ENCODE data around the gene DUSP22.

The DUSP22 gene

DNA sequence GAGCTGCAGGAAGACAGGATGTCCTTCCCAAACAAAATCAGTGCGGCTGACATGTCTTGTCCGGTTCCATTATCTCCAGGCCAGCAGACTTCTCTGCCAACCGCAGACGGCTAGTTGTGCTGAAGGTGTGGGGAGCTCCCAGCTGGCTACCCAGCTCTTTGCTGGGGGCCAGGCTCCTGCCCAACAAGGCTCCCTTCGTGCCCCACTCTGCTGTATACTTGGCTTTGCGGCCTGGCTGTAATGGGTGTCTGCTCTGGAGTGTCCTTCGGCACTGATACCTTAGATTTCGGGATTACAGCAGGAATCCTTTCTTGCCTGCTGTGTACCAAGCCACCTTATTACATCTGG, 50.5 kb downstream of the DUSP22 start:
- H3K23ac ChIP-seq (ENCODE audit: low read length in 2 of 2): no peak overlapping the region
- H3K4me1 ChIP-seq (ENCODE audit: control insufficient read depth, insufficient read depth, low read depth, low read length): peaks cover 5% of the 10 kb centered on the region
- no peak overlapping the region for H4K91ac ChIP-seq (ENCODE audit: low read length)
- H2BK12ac ChIP-seq (ENCODE audit: low read length in 2 of 2): no peak overlapping the region
- H3K9me3 ChIP-seq (ENCODE audit: control insufficient read depth, low read length): no peaks in the 10 kb centered on the region
- WGBS: 81% methylated on average over 8 of the region's 8 CpGs
- no peak overlapping the region for H3K4me2 ChIP-seq (ENCODE audit: low read length, poor library complexity, severe bottlenecking)
- no peak overlapping the region for H3K18ac ChIP-seq (ENCODE audit: low read depth in 1 of 2, low read length in 2 of 2)
- no peak overlapping the region for H2BK120ac ChIP-seq (ENCODE audit: low read depth, low read length)
- H3K36me3 ChIP-seq (ENCODE audit: control insufficient read depth in 1 of 2, insufficient read depth in 2 of 2, low read depth in 1 of 2, low read length in 2 of 2): peaks cover 0 to 14% of the 10 kb centered on the region in 2 experiments
- no peak overlapping the region for H2AFZ ChIP-seq (ENCODE audit: low read depth, low read length)
- no peak overlapping the region for H2AK5ac ChIP-seq (ENCODE audit: low read length, severe bottlenecking)
- H3K79me1 ChIP-seq (replicated peaks; ENCODE audit: low read length, poor library complexity, severe bottlenecking): peaks cover 5% of the 10 kb centered on the region
- H3K27ac ChIP-seq (ENCODE audit: low read length, poor library complexity, severe bottlenecking): no peak overlapping the region
- H4K8ac ChIP-seq (ENCODE audit: low read length): no peak overlapping the region
- H3K14ac ChIP-seq (ENCODE audit: low read length in 2 of 2): no peak overlapping the region
- no peak overlapping the region for H3K4me3 ChIP-seq (ENCODE audit: insufficient read depth in 1 of 2, low read depth in 1 of 2, low read length in 2 of 2)
- no peak overlapping the region for H2BK5ac ChIP-seq (ENCODE audit: low read depth, low read length, poor library complexity, severe bottlenecking)
- no peak overlapping the region for H2BK15ac ChIP-seq (ENCODE audit: low read depth, poor library complexity, severe bottlenecking)
- H3K27me3 ChIP-seq (ENCODE audit: control insufficient read depth in 1 of 2, insufficient read depth in 1 of 2, low read length in 2 of 2): no peaks in the 10 kb centered on the region
- no peak for DNase-seq
- H3K9ac ChIP-seq (ENCODE audit: low read length): no peak overlapping the region
- H3K4ac ChIP-seq (ENCODE audit: low read depth in 1 of 2, low read length in 2 of 2): no peak overlapping the region

DNA sequence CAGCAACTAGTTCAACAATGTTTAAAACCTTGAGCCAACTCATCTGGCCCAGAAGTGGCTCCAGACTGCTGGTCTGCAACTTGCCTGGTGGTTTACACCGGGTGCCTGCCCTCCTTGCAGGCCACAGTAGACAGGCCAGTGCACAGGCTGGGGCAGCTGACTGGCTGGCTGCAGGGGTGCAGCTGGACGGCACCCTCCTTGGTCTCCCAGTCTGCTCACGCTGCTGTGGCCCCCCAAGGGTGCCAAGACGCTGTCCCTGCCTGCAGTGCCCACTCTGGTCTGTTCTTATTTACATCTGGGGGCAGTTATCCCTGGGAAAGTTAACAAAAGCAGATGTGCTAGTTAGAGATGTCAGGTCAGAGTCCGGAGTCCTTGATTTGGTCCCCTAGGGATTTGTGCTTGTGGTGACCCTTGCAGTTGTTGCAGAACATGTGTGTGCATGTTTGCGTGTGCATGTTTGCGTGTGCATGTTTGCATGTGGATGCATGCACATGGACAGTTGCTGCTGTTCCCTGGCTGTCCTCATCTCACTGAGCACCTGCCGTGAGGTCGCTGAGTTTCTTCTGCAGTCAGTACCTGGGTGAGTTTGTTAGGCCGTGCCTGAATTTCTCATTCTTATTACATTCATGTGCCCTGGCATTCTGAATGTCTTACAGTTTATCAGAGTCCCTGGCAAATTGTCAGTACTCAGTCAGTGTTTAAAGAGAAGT, 51.1 kb downstream of the DUSP22 start:
- DNase-seq: no peak

DNA sequence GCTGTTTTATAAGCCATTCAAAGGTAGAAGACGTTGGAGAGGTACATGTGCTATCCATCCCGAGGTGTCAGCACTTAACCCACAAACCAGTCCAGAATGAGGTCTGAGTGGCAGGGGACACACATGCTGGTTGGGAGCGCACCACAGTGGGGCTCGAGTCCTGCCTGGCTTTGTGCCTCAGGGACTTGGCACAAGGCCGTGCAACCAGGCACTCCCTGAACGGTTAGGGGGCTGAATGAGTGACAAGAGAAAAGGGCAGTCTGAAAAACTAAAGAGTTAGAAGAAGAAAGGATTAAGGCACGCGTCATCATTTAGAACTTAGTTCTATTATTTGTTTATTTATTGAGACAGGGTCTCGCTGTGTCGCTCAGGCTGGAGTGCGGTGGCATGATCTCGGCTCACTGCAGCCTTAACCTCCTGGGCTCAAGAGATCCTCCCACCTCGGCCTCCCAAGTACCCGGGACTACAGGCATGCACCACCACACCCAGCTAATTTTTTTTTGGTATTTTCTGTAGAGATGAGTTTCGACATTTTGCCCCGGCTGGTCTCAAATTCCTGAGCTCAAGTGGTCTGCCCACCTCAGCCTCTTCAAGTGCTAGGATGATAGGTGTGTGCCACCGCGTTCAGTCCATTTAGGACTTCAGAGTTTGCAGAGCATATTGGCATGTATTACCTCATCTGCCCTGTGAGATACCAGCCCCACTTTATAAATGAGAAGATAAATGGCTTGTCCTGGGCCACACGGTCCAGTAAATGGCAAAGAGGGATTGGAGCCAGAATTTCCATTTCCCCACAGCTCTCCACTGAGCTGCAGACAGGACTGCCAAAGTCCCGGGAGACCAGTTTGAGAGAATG, 51.9 kb downstream of the DUSP22 start:
- Histone ChIP-seq H3K9ac (ENCODE audit: low read length) (no peak overlapping the region), H3K4me1 (ENCODE audit: control insufficient read depth, insufficient read depth, low read depth, low read length) (peaks cover 5% of the 10 kb centered on the region), H2BK12ac (ENCODE audit: low read length in 2 of 2) (no peak overlapping the region), H2AK5ac (ENCODE audit: low read length, severe bottlenecking) (no peak overlapping the region), H3K4ac (ENCODE audit: low read depth in 1 of 2, low read length in 2 of 2) (no peak overlapping the region), H3K4me3 (ENCODE audit: insufficient read depth in 1 of 2, low read depth in 1 of 2, low read length in 2 of 2) (no peak overlapping the region), H2AFZ (ENCODE audit: low read depth, low read length) (no peak overlapping the region), H3K14ac (ENCODE audit: low read length in 2 of 2) (no peak overlapping the region), H3K4me2 (ENCODE audit: low read length, poor library complexity, severe bottlenecking) (no peak overlapping the region), H4K8ac (ENCODE audit: low read length) (no peak overlapping the region), H3K27me3 (ENCODE audit: control insufficient read depth in 1 of 2, insufficient read depth in 1 of 2, low read length in 2 of 2) (no peaks in the 10 kb centered on the region), H3K79me1 (replicated peaks; ENCODE audit: low read length, poor library complexity, severe bottlenecking) (peaks cover 5% of the 10 kb centered on the region), H3K9me3 (ENCODE audit: control insufficient read depth, low read length) (no peaks in the 10 kb centered on the region), H3K27ac (ENCODE audit: low read length, poor library complexity, severe bottlenecking) (no peak overlapping the region), H4K91ac (ENCODE audit: low read length) (no peak overlapping the region), H3K23ac (ENCODE audit: low read length in 2 of 2) (no peak overlapping the region), H2BK15ac (ENCODE audit: low read depth, poor library complexity, severe bottlenecking) (no peak overlapping the region), H2BK120ac (ENCODE audit: low read depth, low read length) (no peak overlapping the region), H3K36me3 (ENCODE audit: control insufficient read depth in 1 of 2, insufficient read depth in 2 of 2, low read depth in 1 of 2, low read length in 2 of 2) (peaks cover 12 to 28% of the 10 kb centered on the region in 2 experiments), H2BK5ac (ENCODE audit: low read depth, low read length, poor library complexity, severe bottlenecking) (no peak overlapping the region), H3K18ac (ENCODE audit: low read depth in 1 of 2, low read length in 2 of 2) (no peak overlapping the region)
- 89% methylated on average over 19 of the region's 20 CpGs for WGBS
- peak; percentile 46 for DNase-seq

More for the DNA sequence above, 51.1 kb downstream of the DUSP22 start:
- Histone ChIP-seq H3K4me2 (ENCODE audit: low read length, poor library complexity, severe bottlenecking) (no peak overlapping the region), H3K9ac (ENCODE audit: low read length) (no peak overlapping the region), H2AFZ (ENCODE audit: low read depth, low read length) (no peak overlapping the region), H3K27me3 (ENCODE audit: control insufficient read depth in 1 of 2, insufficient read depth in 1 of 2, low read length in 2 of 2) (no peaks in the 10 kb centered on the region), H3K4ac (ENCODE audit: low read depth in 1 of 2, low read length in 2 of 2) (no peak overlapping the region), H2BK5ac (ENCODE audit: low read depth, low read length, poor library complexity, severe bottlenecking) (no peak overlapping the region), H3K18ac (ENCODE audit: low read depth in 1 of 2, low read length in 2 of 2) (no peak overlapping the region), H4K8ac (ENCODE audit: low read length) (no peak overlapping the region), H3K14ac (ENCODE audit: low read length in 2 of 2) (no peak overlapping the region), H3K79me1 (replicated peaks; ENCODE audit: low read length, poor library complexity, severe bottlenecking) (peaks cover 5% of the 10 kb centered on the region), H3K23ac (ENCODE audit: low read length in 2 of 2) (no peak overlapping the region), H3K9me3 (ENCODE audit: control insufficient read depth, low read length) (no peaks in the 10 kb centered on the region), H3K4me3 (ENCODE audit: insufficient read depth in 1 of 2, low read depth in 1 of 2, low read length in 2 of 2) (no peak overlapping the region), H2BK12ac (ENCODE audit: low read length in 2 of 2) (no peak overlapping the region), H2BK120ac (ENCODE audit: low read depth, low read length) (no peak overlapping the region), H3K4me1 (ENCODE audit: control insufficient read depth, insufficient read depth, low read depth, low read length) (peaks cover 5% of the 10 kb centered on the region), H3K36me3 (ENCODE audit: control insufficient read depth in 1 of 2, insufficient read depth in 2 of 2, low read depth in 1 of 2, low read length in 2 of 2) (peaks cover 4 to 20% of the 10 kb centered on the region in 2 experiments), H4K91ac (ENCODE audit: low read length) (no peak overlapping the region), H3K27ac (ENCODE audit: low read length, poor library complexity, severe bottlenecking) (no peak overlapping the region), H2BK15ac (ENCODE audit: low read depth, poor library complexity, severe bottlenecking) (no peak overlapping the region), H2AK5ac (ENCODE audit: low read length, severe bottlenecking) (no peak overlapping the region)
- WGBS: 82% methylated on average over 10 of the region's 10 CpGs

DNA sequence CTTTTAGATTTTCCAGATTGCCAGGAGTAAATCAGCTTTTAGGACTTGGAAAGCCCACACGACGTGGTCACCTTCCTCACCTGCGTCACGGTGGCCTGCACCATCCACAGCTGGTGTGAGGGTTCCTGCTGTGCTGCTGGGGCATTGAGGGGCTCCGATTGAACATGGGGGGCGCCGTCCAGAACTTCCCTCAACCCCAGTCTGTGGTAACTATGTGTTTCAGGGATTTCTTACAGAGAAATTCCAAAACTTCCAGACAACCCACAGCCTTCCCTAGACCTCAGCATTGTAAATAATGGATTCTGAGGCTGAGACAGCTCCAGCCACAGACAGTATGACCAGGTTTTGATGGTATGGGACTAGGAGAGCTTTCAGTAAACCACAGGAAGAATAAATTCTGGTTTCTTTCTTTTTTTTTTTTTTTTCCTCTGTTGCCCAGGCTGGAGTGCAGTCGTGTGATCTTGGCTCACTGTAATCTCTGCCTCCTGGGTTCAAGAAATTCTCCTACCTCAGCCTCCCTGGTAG, 52.6 kb downstream of the DUSP22 start:
- no peak overlapping the region for H3K18ac ChIP-seq (ENCODE audit: low read depth in 1 of 2, low read length in 2 of 2)
- no peak overlapping the region for H3K9ac ChIP-seq (ENCODE audit: low read length)
- no peak overlapping the region for H4K8ac ChIP-seq (ENCODE audit: low read length)
- H2BK12ac ChIP-seq (ENCODE audit: low read length in 2 of 2): no peak overlapping the region
- 97% methylated on average over 5 of the region's 8 CpGs for WGBS
- H2BK120ac ChIP-seq (ENCODE audit: low read depth, low read length): no peak overlapping the region
- H2BK15ac ChIP-seq (ENCODE audit: low read depth, poor library complexity, severe bottlenecking): no peak overlapping the region
- peaks cover 16 to 32% of the 10 kb centered on the region in 2 experiments for H3K36me3 ChIP-seq (ENCODE audit: control insufficient read depth in 1 of 2, insufficient read depth in 2 of 2, low read depth in 1 of 2, low read length in 2 of 2)
- peaks cover 5% of the 10 kb centered on the region for H3K4me1 ChIP-seq (ENCODE audit: control insufficient read depth, insufficient read depth, low read depth, low read length)
- peaks cover 5% of the 10 kb centered on the region for H3K79me1 ChIP-seq (replicated peaks; ENCODE audit: low read length, poor library complexity, severe bottlenecking)
- no peak overlapping the region for H2AK5ac ChIP-seq (ENCODE audit: low read length, severe bottlenecking)
- no peak overlapping the region for H2AFZ ChIP-seq (ENCODE audit: low read depth, low read length)
- H3K23ac ChIP-seq (ENCODE audit: low read length in 2 of 2): no peak overlapping the region
- H3K4ac ChIP-seq (ENCODE audit: low read depth in 1 of 2, low read length in 2 of 2): no peak overlapping the region
- no peak overlapping the region for H4K91ac ChIP-seq (ENCODE audit: low read length)
- H3K27ac ChIP-seq (ENCODE audit: low read length, poor library complexity, severe bottlenecking): no peak overlapping the region
- peak; percentile 79 for DNase-seq
- H3K4me3 ChIP-seq (ENCODE audit: insufficient read depth in 1 of 2, low read depth in 1 of 2, low read length in 2 of 2): no peak overlapping the region
- H2BK5ac ChIP-seq (ENCODE audit: low read depth, low read length, poor library complexity, severe bottlenecking): no peak overlapping the region
- no peaks in the 10 kb centered on the region for H3K27me3 ChIP-seq (ENCODE audit: control insufficient read depth in 1 of 2, insufficient read depth in 1 of 2, low read length in 2 of 2)
- no peaks in the 10 kb centered on the region for H3K9me3 ChIP-seq (ENCODE audit: control insufficient read depth, low read length)
- H3K4me2 ChIP-seq (ENCODE audit: low read length, poor library complexity, severe bottlenecking): no peak overlapping the region
- no peak overlapping the region for H3K14ac ChIP-seq (ENCODE audit: low read length in 2 of 2)
